Hepatocyte (in vitro differentiated cells): Measurements from ENCODE around the gene AFAP1. TPM values are rescaled to one million over a fixed set of nuclear protein-coding genes. Genes with fewer than 3 reads are reported as not detected.

Experiments used
- DNase-seq: peaks from one replicate; pipeline ENCODE4 v3.0.0-alpha.2; 2016; ENCODE audit warnings: low spot score
- H2AFZ ChIP-seq: fragments of 200-600 bp; sonication (generic); 2 replicates; pipeline ENCODE4 v1.6.0; 2016; ENCODE audit warnings: antibody characterized with exemption, mild to moderate bottlenecking
- H3K27ac ChIP-seq: fragments of 200-600 bp; sonication (generic); 2 replicates; pipeline ENCODE4 v1.5.1; 2016; ENCODE audit warnings: mild to moderate bottlenecking
- H3K27me3 ChIP-seq: fragments of 200-600 bp; sonication (generic); 2 replicates; pipeline ENCODE4 v1.6.1; 2016
- H3K36me3 ChIP-seq: fragments of 200-600 bp; sonication (generic); replicated peaks from 2 replicates; pipeline ENCODE4 v1.5.1; 2016; ENCODE audit warnings: low read depth; ENCODE audit not compliant: insufficient read depth
- H3K4me1 ChIP-seq: fragments of 200-600 bp; sonication (generic); 2 replicates; pipeline ENCODE4 v1.5.1; 2016; ENCODE audit warnings: mild to moderate bottlenecking, moderate library complexity; ENCODE audit not compliant: insufficient read depth
- H3K4me2 ChIP-seq: fragments of 200-600 bp; sonication (generic); 2 replicates; pipeline ENCODE4 v1.6.0; 2016
- H3K4me3 ChIP-seq: fragments of 200-600 bp; sonication (generic); 2 replicates; pipeline ENCODE4 v1.5.1; 2016; ENCODE audit warnings: mild to moderate bottlenecking
- H3K79me2 ChIP-seq: fragments of 200-600 bp; sonication (generic); 2 replicates; pipeline ENCODE4 v1.6.0; 2017; ENCODE audit warnings: mild to moderate bottlenecking
- H3K9me2 ChIP-seq: fragments of 200-600 bp; sonication (generic); replicated peaks from 2 replicates; pipeline ENCODE4 v1.6.0; 2017; ENCODE audit warnings: mild to moderate bottlenecking; ENCODE audit not compliant: insufficient read depth
- H3K9me3 ChIP-seq: fragments of 200-600 bp; sonication (generic); 2 replicates; pipeline ENCODE4 v1.5.1; 2016; ENCODE audit warnings: low read depth, mild to moderate bottlenecking
- H4K20me1 ChIP-seq: fragments of 200-600 bp; sonication (generic); 2 replicates; pipeline ENCODE4 v1.6.0; 2016; ENCODE audit warnings: mild to moderate bottlenecking; ENCODE audit not compliant: insufficient read depth, poor library complexity, severe bottlenecking
- EZH2 ChIP-seq: fragments of 200-600 bp; sonication (generic); IDR thresholded peaks from 2 replicates; pipeline ENCODE4 v1.6.1; 2016; ENCODE audit warnings: antibody characterized with exemption, mild to moderate bottlenecking, borderline replicate concordance
- EZH2phosphoT487 ChIP-seq: fragments of 200-600 bp; sonication (generic); IDR thresholded peaks from one replicate; pipeline ENCODE4 v1.6.1; 2018; ENCODE audit warnings: antibody characterized with exemption, mild to moderate bottlenecking, low read depth, moderate library complexity; ENCODE audit not compliant: unreplicated experiment, severe bottlenecking
- WGBS: methylation state at CpG from one replicate; pipeline ENCODE4 v1.1.6; 2016; ENCODE audit warnings: low lambda C conversion rate; ENCODE audit errors: missing lambda C conversion rate; 5-methylcytosine and 5-hydroxymethylcytosine counted together
- polyA plus RNA-seq: library from polyadenylated mRNA; unstranded; fragments of >200 nt; fragmentation: Nextera tagmentation; extraction: Ambion mirVana; gene quantifications from 2 replicates; pipeline ENCODE4 v1.2.1, GENCODE V29; 2016
- total RNA-seq: library from RNA; depleted of rRNA; stranded (reverse); fragments of >200 nt; gene quantifications from 2 replicates; pipeline ENCODE4 v1.2.3, GENCODE V29; 2014
- TF ChIP-seq, protein P1 (sequence below): fragments of 200-600 bp; sonication (generic); IDR thresholded peaks from 2 replicates; pipeline ENCODE4 v1.5.1; 2016; ENCODE audit warnings: antibody characterized with exemption, mild to moderate bottlenecking; ENCODE audit not compliant: poor library complexity

The AFAP1 gene
- total and polyA plus RNA-seq, 2 experiments from 2014 or later = 9.3 to 16.2 TPM

GRCh38 chr4:7860600-7861163 lies 79.0 kb downstream of the AFAP1 start:
- peaks cover 17% of the 10 kb centered on the region for H3K79me2 ChIP-seq
- no peak overlapping the region for H2AFZ ChIP-seq
- H3K4me3 ChIP-seq = no peak overlapping the region
- peaks cover 28% of the 10 kb centered on the region for H3K4me1 ChIP-seq
- WGBS = 94% methylated on average over 18 of the region's 19 CpGs
- H4K20me1 ChIP-seq = no peaks in the 10 kb centered on the region
- no peaks in the 10 kb centered on the region for H3K9me3 ChIP-seq
- no peaks in the 10 kb centered on the region for H3K36me3 ChIP-seq
- peak overlapping the region; percentile 67 for H3K27ac ChIP-seq
- DNase-seq = no peak
- no peaks in the 10 kb centered on the region for H3K9me2 ChIP-seq
- TF ChIP-seq, protein P1, sequence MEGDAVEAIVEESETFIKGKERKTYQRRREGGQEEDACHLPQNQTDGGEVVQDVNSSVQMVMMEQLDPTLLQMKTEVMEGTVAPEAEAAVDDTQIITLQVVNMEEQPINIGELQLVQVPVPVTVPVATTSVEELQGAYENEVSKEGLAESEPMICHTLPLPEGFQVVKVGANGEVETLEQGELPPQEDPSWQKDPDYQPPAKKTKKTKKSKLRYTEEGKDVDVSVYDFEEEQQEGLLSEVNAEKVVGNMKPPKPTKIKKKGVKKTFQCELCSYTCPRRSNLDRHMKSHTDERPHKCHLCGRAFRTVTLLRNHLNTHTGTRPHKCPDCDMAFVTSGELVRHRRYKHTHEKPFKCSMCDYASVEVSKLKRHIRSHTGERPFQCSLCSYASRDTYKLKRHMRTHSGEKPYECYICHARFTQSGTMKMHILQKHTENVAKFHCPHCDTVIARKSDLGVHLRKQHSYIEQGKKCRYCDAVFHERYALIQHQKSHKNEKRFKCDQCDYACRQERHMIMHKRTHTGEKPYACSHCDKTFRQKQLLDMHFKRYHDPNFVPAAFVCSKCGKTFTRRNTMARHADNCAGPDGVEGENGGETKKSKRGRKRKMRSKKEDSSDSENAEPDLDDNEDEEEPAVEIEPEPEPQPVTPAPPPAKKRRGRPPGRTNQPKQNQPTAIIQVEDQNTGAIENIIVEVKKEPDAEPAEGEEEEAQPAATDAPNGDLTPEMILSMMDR = no peak
- TF ChIP-seq EZH2phosphoT487 (no peak), EZH2 (no peak)
- peak overlapping the region; percentile 45 for H3K4me2 ChIP-seq
- H3K27me3 ChIP-seq = no peaks in the 10 kb centered on the region

DNA sequence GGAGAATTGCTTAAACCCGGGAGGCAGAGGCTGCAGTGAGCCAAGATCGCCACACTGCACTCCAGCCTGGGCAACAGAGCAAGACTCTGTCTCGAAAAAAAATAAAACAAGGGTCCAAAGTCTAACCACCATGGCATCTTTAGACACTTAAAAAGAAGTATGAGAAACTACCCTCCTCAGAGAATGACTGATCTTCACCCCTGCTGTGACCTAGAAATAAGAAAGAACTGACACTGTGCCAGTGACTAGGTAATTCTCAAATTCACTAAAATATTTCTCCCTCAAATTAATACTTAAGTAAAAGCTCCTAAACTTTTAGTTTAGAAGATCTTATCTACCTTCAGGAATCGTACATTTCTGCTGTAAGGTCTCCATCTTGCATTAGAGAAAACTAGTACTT lies 80.3 kb downstream of the AFAP1 start:
- no peak overlapping the region for H3K4me2 ChIP-seq
- H3K79me2 ChIP-seq = peaks cover 17% of the 10 kb centered on the region
- H4K20me1 ChIP-seq = no peaks in the 10 kb centered on the region
- H3K9me3 ChIP-seq = no peaks in the 10 kb centered on the region
- H2AFZ ChIP-seq = no peak overlapping the region
- no peaks in the 10 kb centered on the region for H3K36me3 ChIP-seq
- H3K4me3 ChIP-seq = no peak overlapping the region
- H3K27ac ChIP-seq = no peak overlapping the region
- 79% methylated on average over 4 of the region's 4 CpGs for WGBS
- H3K4me1 ChIP-seq = peaks cover 28% of the 10 kb centered on the region
- TF ChIP-seq EZH2phosphoT487 (no peak), EZH2 (no peak)
- TF ChIP-seq, protein P1 = no peak
- H3K9me2 ChIP-seq = no peaks in the 10 kb centered on the region
- H3K27me3 ChIP-seq = no peaks in the 10 kb centered on the region
- DNase-seq = no peak

GRCh38 chr4:7858498-7858897 lies 81.2 kb downstream of the AFAP1 start:
- H3K9me2 ChIP-seq = no peaks in the 10 kb centered on the region
- H4K20me1 ChIP-seq = no peaks in the 10 kb centered on the region
- peaks cover 17% of the 10 kb centered on the region for H3K79me2 ChIP-seq
- 93% methylated on average over 5 of the region's 5 CpGs for WGBS
- peaks cover 28% of the 10 kb centered on the region for H3K4me1 ChIP-seq
- DNase-seq = no peak
- H3K9me3 ChIP-seq = no peaks in the 10 kb centered on the region
- H3K36me3 ChIP-seq = no peaks in the 10 kb centered on the region
- no peak overlapping the region for H3K4me3 ChIP-seq
- H2AFZ ChIP-seq = no peak overlapping the region
- H3K27ac ChIP-seq = peak overlapping the region; percentile 68
- H3K4me2 ChIP-seq = no peak overlapping the region
- TF ChIP-seq, protein P1 = no peak
- TF ChIP-seq EZH2 (no peak), EZH2phosphoT487 (no peak)
- H3K27me3 ChIP-seq = no peaks in the 10 kb centered on the region

DNA sequence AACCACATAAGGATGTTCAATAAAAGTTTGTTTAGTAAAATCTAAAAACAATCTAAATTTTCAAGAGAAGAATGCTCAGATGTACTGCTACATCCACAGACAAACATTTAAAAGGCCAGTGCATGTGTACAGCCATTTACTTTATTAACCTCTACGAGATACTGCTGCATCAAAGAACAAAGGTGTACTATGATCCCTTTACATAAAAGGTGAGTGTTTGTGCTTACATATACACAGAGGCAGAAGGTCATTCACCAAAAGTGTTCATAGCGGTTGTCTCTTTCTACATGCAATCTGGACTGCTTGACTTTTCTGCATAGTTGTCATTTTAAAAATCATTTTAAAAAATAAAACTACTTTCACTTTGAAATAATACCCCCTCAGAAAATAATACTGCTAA lies 81.7 kb downstream of the AFAP1 start:
- H3K27me3 ChIP-seq = no peaks in the 10 kb centered on the region
- H3K79me2 ChIP-seq = peaks cover 17% of the 10 kb centered on the region
- peak overlapping the region; percentile 45 for H3K4me2 ChIP-seq
- H3K36me3 ChIP-seq = no peaks in the 10 kb centered on the region
- H2AFZ ChIP-seq = no peak overlapping the region
- no peaks in the 10 kb centered on the region for H3K9me2 ChIP-seq
- TF ChIP-seq EZH2phosphoT487 (no peak), EZH2 (no peak)
- TF ChIP-seq, protein P1 = no peak
- 50% methylated on average over 2 of the region's 2 CpGs for WGBS
- no peak overlapping the region for H3K4me3 ChIP-seq
- peak overlapping the region; percentile 68 for H3K27ac ChIP-seq
- peaks cover 28% of the 10 kb centered on the region for H3K4me1 ChIP-seq
- no peaks in the 10 kb centered on the region for H3K9me3 ChIP-seq
- DNase-seq = no peak
- H4K20me1 ChIP-seq = no peaks in the 10 kb centered on the region
